Measurements from ENCODE around the gene CATSPER1.

The CATSPER1 gene

DNA sequence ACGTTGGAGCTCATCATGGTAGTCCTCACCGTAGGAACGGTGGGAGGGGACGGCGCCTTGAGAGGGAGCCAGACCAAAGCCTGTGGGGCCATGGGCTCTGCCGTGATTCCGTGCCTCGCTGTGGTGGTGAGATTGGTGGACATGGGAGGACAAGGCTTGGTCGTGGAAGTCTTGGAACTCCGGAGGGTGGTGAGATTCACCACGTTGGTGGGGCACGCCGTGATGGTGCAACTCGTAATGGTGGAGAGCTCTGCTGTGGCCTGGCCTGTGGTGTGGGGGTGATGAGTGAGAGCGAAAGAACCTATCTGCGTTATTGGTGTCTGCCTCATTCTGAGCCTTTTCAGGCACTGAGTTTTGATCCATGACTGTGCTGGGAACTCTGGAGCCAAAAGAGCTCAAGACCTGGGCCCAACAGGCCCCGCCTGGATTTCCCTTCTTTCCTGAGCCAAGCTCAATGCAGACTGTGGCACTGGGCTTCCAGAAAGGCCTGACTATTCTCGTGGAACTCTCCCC, at the start of gene CATSPER1:
CATSPER1 (minus strand) TSS at position 463 of the 513 bp plus-strand sequence; CDS start at position 363, 100 bp downstream.
- no peak for DNase-seq

DNA sequence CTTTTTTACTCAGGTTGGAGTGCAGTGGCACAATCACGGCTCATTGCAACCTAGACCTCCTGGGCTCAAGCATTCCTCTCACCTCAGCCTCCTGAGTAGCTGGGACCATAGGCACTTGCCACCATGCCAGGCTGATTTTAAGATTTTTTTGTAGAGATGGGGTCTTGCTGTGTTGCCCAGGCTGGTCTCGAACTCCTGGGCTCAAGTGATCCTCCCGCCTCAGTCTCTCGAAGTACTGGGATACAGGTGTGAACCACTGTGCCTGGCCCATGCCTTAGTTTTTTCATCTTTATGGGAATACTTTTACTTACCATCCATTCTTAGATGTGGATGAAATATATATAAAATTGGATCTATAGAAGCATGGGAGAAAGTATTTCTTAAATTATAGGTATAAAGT, 49.0 kb upstream of the CATSPER1 start:
- no peak for DNase-seq

DNA sequence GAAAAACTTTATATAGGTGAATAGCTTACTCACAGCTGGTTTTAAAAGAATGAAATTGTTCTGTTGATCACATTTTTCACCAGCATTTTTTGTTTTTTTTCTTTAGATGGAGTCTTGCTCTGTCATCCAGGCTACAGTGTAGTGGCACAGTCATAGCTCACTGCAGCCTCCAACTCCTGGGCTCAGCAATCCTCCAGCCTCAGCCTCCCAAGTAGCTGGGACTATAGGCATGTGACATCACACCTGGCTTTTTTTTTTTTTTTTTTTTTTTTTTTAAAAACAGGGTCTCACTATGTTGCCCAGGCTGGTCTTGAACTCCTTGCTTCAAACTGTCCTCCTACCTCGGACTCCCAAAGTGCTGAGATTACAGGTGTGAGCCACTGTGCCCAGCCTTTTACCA, 47.4 kb upstream of the CATSPER1 start:
- no peak for DNase-seq

DNA sequence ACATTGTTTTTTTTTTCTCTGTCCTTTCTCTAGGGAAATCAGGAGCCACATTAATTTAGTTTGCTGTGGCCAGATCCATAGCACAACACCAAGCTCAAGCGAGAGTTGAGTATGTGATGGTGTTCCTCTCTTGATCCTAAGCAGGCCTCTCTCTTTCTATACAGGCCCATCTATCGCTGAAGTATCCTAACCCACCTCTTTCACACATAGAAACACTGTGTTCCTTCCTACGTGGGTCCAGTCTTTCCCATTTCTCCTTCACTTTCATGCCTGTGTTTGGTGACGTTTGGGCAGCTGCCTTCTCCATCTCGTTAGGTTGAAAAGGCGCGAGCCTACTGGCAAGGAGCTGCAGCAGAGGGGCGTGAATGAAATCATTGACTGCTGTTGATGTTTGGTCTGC, 46.2 kb upstream of the CATSPER1 start:
- DNase-seq = no peak

GRCh38 chr11:66072081-66072480, 45.8 kb upstream of the CATSPER1 start:
- no peak for DNase-seq

DNA sequence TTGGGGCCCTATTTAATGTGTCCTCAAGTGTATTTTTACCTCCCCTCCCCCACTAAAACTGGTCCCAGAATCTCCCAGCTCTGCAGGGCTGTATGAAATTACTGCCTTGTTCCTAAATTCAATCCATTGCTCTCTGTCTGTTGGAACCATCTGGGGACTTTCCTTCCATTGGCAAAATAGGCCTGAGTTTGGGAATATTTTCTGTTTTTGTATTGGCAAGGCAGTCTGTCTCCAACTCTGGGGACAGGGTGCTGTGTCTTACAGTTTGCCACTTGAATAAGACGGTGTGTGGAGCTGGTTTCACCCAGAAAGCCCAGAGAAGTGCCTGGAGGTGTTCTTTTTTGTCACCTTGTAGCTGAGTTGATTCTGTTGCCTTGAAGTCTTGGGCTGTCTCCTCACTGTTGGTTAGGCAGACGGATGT, 45.1 kb upstream of the CATSPER1 start:
- DNase-seq = no peak

GRCh38 chr11:66070604-66071380, 44.5 kb upstream of the CATSPER1 start:
- no peak for DNase-seq

DNA sequence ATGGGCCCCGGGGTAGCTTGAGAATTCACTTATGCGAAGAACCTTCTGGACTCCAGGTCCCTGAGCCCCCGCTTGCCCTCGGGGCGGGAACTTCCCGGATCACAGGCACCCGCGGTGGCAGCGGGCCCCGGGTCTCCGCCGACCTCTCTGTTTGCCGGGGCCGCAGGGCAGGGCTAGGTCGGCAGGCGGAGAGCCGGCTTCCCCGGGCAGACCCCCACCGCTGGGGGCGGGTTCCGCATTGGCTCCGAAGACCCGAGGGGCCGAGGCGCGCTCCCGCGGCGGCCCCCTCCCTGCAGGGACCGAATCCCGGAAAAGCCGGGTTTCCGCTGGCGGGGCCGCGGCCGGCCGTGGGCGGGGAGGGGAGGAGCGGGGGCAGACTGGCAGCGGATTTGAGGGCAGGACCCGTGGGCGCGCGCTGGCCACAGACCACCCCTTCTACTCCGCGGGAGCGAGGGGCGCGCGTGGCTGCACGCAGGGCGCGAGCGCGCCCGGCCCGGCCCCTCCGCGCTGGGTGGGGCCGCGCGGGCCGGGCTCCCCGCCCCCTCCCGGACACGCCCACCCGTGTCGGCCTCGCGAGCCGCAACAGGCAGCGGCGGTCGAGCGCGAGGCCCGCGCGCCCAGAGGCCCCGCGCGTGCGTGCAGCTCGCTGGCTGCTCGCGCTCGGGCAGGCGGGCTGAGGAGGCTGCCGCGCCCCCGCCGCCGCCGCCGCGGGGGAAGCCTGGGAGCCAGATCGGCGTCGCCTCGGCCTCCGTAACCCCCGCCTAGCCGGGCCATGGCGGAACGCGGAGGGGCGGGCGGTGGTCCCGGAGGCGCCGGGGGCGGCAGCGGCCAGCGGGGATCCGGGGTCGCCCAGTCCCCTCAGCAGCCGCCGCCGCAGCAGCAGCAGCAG, 43.7 kb upstream of the CATSPER1 start, which contains the start of gene PACS1:
PACS1 (plus strand) TSS at position 558 of the 889 bp plus-strand sequence; CDS start at position 773, 215 bp downstream.
- no peak for DNase-seq

GRCh38 chr11:66068923-66069714, 42.8 kb upstream of the CATSPER1 start:
- no peak for DNase-seq

GRCh38 chr11:66068154-66068821, 42.0 kb upstream of the CATSPER1 start:
- DNase-seq = no peak

DNA sequence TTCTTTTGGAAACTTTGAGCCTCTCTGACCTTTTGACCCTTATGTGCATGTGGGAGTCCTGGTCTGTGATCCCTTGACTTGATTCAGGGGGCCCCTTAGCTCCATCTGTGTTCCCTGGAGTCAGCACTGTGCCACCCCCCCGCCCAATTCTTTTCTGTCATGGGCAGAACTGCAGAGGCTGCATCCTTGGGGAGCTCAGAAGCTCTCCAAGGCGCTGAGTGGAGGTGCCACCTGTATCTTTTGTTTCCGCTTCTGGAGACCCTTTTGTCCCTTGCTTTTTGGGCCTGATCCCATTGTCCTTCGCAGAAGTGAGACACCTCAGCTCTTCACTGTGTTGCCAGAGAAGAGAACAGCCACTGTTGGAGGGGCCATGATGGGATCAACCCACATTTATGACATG, 41.4 kb upstream of the CATSPER1 start:
- no peak for DNase-seq

DNA sequence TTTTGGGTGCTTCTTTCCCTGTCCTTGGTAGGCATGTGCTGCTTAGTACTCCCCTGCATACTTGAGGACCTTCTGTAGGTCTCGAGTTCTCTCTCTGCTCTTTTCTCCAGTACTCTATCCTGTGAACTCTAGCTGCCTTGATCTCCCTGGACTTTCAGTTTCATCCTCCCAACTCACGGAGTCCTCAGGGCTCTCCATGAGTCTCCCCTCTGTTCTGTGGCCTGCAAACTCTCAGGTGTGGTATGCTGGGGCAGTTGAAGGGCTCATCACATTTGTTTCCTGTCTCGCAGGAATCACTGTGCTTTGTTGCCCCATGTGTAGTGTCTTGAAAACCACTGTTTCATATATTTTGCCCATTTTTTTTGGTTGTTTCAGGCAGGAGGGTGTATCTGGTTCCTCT, 40.5 kb upstream of the CATSPER1 start:
- DNase-seq = no peak

DNA sequence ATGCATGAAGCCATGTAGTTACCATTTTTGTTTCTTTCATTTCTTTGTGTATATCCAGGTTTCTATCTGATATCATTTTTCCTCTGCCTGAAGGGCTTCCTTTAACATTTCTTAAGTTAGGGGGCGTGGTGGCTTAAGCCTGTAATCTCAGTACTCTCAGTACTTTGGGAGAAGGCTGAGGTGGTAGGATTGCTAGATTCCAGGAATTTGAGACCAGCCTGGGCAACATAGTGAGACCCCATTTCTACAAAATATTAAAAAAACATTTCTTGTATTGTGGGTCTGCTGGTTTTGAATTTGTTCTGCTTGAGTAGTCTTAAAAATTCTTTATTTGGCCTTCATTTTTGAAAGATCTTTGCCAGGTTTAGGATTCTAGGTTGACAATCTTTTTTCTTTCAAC, 38.3 kb upstream of the CATSPER1 start:
- no peak for DNase-seq

DNA sequence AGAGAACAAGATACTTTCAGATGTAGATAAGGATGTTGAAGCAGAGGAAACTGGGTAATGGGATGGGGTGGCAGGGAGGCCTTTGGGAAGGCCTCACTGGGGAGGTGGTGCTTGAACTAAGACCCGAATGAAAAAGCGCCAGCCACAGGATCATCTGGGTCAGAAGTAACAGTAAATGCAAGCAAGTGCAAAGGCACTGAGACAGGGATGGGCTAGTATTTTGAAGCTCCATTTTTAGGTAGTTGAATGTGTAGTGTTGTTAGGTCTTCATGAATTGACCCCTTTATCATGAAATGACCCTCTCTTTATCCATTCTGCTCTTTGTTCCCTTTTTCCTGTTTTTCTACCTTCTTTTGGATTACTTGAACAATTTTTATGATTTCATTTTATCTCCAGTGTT, 37.6 kb upstream of the CATSPER1 start:
- DNase-seq = no peak

DNA sequence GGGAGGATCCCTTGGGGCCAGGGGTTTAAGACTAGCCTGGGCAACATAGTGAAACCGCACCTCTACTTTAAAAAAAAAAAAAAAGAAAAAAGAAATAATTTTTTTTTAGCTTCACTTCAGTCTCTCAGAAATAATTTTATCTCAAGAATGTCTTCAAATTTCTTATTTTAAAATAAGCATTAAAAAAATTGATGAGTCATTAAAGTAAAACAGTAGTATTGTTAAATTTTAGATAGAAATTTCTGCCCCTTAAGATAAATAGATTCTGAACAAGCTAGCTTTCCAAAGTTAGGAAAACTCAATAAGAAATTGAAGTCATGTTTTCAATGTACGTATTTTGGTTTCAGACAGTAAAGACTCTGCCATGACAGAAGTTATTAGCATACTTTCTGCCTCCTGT, 36.1 kb upstream of the CATSPER1 start:
- DNase-seq = no peak

DNA sequence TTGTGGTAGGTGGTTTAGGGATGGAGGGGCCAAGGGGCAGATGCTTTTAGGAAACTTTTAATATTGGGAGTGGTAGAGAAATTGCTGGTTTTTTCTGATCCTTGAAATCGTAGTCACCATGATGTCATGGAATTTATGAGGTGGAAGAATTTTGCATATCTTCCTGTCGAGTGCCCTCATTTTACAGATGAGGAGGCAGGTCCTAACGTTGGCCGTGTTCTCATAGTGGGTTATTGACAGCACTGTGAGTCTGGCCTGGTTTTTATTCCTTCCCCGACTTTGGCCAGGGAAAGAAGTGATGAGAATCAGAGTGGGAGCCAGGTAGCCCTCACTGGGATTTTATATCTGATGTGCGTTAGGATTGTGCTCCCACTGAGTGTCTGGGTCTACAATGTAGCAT, 35.0 kb upstream of the CATSPER1 start:
- no peak for DNase-seq

- no peak for DNase-seq
These were observed 33.8 kb upstream of the CATSPER1 start for GRCh38 chr11:66059966-66060680.

- no peak for DNase-seq
These were observed 30.2 kb upstream of the CATSPER1 start for GRCh38 chr11:66056501-66056900.

GRCh38 chr11:66055021-66055420, 28.7 kb upstream of the CATSPER1 start:
- DNase-seq = no peak

GRCh38 chr11:66052664-66052982, 26.3 kb upstream of the CATSPER1 start:
- no peak for DNase-seq

DNA sequence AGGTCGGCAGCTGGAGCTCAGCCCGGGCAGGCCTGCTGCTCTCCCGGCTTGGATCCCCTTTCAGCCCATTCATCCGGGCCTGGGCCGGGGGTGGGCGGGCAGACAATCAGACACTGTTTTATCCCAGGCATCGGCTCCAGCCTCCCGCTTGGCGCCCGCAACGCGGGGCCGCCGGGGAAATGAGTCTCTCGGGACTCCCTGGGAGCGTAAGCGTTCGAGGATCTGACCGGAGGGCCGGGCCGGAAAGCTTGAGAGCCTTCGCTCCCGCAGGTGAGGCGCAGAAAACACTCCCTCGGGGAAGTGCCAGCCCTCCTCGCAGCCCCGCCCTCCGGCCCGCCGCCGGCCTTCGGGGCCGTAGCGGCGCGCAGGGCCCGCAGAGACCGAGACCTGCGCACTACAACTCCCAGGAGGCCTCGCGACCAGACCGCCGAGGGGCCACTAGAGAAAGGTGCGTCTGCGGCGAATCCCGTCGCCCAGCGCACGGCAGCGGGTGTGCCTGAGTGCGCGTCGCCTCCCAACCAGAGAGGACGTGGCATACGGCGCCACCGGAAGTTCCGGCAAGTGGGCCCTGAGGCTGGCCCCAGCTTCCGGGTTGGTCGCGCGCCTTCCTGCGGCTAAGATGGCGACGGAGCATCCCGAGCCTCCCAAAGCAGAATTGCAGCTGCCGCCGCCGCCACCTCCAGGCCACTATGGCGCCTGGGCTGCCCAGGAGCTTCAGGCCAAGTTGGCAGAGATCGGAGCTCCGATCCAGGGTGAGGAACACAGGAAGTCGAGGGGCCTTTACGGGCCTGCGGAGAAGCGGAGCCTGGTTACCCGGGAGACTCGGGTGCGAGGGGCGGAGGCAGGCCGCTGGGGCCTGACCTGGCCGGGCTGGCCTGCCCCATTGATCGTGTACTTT, 25.7 kb upstream of the CATSPER1 start, which contains the start of gene SF3B2:
SF3B2 (plus strand) TSS at position 599 of the 898 bp plus-strand sequence; CDS start at position 620, 21 bp downstream.
- peak; percentile 83 for DNase-seq
